Measurements from ENCODE around the gene MMP7. TPM values are rescaled to one million over a fixed set of nuclear protein-coding genes. Genes with fewer than 3 reads are reported as not detected.

The MMP7 gene, protein sequence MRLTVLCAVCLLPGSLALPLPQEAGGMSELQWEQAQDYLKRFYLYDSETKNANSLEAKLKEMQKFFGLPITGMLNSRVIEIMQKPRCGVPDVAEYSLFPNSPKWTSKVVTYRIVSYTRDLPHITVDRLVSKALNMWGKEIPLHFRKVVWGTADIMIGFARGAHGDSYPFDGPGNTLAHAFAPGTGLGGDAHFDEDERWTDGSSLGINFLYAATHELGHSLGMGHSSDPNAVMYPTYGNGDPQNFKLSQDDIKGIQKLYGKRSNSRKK
- 100 to 1,000 TPM in 1 of 2 donors, 10 to 100 TPM in 1; 13.8 to 136 TPM for total RNA-seq
- polyA plus RNA-seq (ENCODE audit: insufficient read length in 6 of 6), result under 1 TPM in 5 of 6 donors, not detected in 1; 0.20 to 0.74 (median 0.45) TPM
- long read RNA-seq, donor 1, partial matches to known transcripts, result 0 of 1 reads
- long read RNA-seq, donor 1, other reads (novel, unspliced or antisense), result 0 of 1 reads
- long read RNA-seq, donor 2, partial matches to known transcripts, result 0 of 1 reads
- long read RNA-seq, donor 2, other reads (novel, unspliced or antisense), result 0 of 1 reads
- long read RNA-seq, donor 3, result 0 reads
- long read RNA-seq, donor 4, transcript MMP7-201 (6 exons, 1,125 nt), result major isoform, 92 of 129 reads
- long read RNA-seq, donor 4, partial matches to known transcripts, result 34 of 129 reads
- long read RNA-seq, donor 4, other reads (novel, unspliced or antisense), result 3 of 129 reads
- long read RNA-seq, donor 5, partial matches to known transcripts, result 0 of 1 reads
- long read RNA-seq, donor 5, other reads (novel, unspliced or antisense), result 0 of 1 reads
- long read RNA-seq, donor 6, result 0 reads
- long read RNA-seq, donor 7, result 0 reads
- long read RNA-seq, donor 8, result 0 reads
- long read RNA-seq, donor 9, result 0 reads
- long read RNA-seq, donor 10, transcript MMP7-201 (6 exons, 1,125 nt), result major isoform, 8 of 11 reads
- long read RNA-seq, donor 10, partial matches to known transcripts, result 2 of 11 reads
- long read RNA-seq, donor 10, other reads (novel, unspliced or antisense), result 1 of 11 reads
- long read RNA-seq, donor 11, result 0 reads
- long read RNA-seq, donor 12, result 0 reads

DNA sequence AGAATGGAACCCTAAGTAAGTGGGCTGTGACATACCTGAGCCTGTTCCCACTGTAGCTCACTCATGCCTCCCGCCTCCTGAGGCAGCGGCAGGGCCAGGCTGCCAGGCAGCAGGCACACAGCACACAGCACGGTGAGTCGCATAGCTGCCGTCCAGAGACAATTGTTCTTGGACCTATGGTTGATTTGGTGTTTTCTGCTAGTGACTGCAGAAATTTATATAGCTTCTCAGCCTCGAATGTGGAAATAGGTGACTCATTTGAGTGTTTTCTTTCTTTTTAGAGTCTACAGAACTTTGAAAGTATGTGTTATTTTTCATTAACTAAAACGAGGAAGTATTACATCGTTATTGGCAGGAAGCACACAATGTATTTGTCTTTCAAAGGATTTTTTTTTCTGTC lies at the start of gene MMP7:
Gene MMP7 (minus strand): TSS at position 190 of the 400 bp plus-strand sequence. CDS start 47 bp downstream, at position 143.
- no peak within 1 kb of the TSS for H3K4me3 ChIP-seq
- TF ChIP-seq, protein P1, sequence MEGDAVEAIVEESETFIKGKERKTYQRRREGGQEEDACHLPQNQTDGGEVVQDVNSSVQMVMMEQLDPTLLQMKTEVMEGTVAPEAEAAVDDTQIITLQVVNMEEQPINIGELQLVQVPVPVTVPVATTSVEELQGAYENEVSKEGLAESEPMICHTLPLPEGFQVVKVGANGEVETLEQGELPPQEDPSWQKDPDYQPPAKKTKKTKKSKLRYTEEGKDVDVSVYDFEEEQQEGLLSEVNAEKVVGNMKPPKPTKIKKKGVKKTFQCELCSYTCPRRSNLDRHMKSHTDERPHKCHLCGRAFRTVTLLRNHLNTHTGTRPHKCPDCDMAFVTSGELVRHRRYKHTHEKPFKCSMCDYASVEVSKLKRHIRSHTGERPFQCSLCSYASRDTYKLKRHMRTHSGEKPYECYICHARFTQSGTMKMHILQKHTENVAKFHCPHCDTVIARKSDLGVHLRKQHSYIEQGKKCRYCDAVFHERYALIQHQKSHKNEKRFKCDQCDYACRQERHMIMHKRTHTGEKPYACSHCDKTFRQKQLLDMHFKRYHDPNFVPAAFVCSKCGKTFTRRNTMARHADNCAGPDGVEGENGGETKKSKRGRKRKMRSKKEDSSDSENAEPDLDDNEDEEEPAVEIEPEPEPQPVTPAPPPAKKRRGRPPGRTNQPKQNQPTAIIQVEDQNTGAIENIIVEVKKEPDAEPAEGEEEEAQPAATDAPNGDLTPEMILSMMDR (IDR thresholded peaks at IDR 0.05), result no peak
- peak; percentile 96 for ATAC-seq
- intact Hi-C loops (cut with DNase I), result no loop called here
- no peaks in the 10 kb centered on the region for H3K9me3 ChIP-seq
- H3K36me3 ChIP-seq, result no peaks in the 10 kb centered on the region
- DNase-seq, result peak in 1 of 4 donors; percentile 43
- peak within 1 kb of the TSS; percentile 28 to 31 for H3K27ac ChIP-seq
- no peaks in the 10 kb centered on the region for H3K4me1 ChIP-seq
- H3K27me3 ChIP-seq, result no peaks in the 10 kb centered on the region

DNA sequence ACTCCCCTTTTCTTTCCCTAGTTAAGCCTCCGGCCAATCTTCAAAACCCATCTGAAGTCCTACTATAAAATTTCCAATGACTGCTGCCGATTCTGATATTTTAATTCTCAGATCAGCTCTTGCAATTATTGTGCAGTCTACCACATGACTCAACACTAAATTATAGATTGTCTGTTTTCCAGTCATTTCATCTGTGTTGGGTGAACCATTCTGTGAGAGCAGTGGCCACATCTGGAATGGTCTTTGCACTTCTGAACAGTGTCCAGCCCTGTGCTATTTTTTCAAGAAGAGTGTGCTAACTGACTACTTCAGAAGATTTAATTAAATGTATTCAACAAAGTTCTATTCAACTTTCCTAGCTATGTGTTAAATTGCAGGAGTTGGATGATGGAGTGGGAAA lies 47.2 kb upstream of the MMP7 start:
- Histone ChIP-seq H3K9me3 (no peaks in the 10 kb centered on the region), H3K27me3 (no peaks in the 10 kb centered on the region), H3K36me3 (no peaks in the 10 kb centered on the region), H3K27ac (peak overlapping the region in 1 of 2 donors; percentile 50), H3K4me3 (no peak overlapping the region), H3K4me1 (peaks cover 0 to 16% of the 10 kb centered on the region in 2 donors)
- DNase-seq, result no peak
- intact Hi-C loops (cut with DNase I), result no loop called here
- TF ChIP-seq, protein P1 (IDR thresholded peaks at IDR 0.05), result no peak
- no peak for ATAC-seq

DNA sequence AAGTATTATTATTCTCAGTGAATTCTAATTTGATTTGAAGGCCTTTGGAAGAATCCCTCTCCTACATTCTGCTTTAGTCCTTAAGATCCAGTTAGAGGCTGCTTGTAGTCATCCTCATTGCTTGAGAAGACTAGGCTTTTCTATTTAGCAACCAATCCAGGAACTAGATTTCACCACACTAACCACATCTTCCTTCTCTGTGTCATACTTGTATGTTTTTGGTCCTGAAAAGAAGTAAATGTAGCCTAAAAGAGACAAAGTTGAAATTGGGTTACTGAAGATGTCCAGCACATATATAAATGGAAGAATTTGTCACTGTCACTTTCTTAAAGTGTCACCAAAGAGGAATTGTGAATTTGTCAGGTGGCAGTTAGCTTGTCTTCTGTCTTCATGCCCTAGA lies 46.6 kb upstream of the MMP7 start:
- H3K4me3 ChIP-seq, result no peak overlapping the region
- peak overlapping the region in 1 of 2 donors; percentile 50 for H3K27ac ChIP-seq
- no peaks in the 10 kb centered on the region for H3K36me3 ChIP-seq
- DNase-seq, result no peak
- peak; percentile 52 for ATAC-seq
- no peaks in the 10 kb centered on the region for H3K9me3 ChIP-seq
- TF ChIP-seq, protein P1 (IDR thresholded peaks at IDR 0.05), result no peak
- peaks cover 0 to 16% of the 10 kb centered on the region in 2 donors for H3K4me1 ChIP-seq
- intact Hi-C loops (cut with DNase I), result no loop called here
- H3K27me3 ChIP-seq, result no peaks in the 10 kb centered on the region

DNA sequence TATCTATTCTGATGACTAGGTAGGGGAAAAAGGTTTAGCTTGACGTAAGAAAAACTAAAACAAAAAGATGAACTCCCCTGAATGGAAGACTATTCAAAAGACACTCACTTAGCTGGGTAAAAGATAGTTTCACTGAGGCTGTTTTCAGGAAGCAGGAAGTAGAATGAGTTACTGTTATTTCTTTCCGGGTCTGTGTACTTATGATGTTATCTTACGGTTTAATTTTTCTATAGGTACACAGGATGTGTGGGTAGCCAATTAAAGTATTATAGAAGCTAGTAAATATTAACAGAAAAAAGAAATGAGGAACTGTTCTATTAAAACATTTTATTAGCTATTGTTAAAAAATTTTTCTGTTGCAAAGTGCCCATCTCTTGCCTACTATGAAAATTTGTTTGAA lies 45.8 kb upstream of the MMP7 start:
- H3K4me3 ChIP-seq, result no peak overlapping the region
- no peak overlapping the region for H3K27ac ChIP-seq
- intact Hi-C loops (cut with DNase I), result no loop called here
- TF ChIP-seq, protein P1 (IDR thresholded peaks at IDR 0.05), result no peak
- H3K27me3 ChIP-seq, result no peaks in the 10 kb centered on the region
- ATAC-seq, result no peak
- H3K9me3 ChIP-seq, result no peaks in the 10 kb centered on the region
- H3K36me3 ChIP-seq, result no peaks in the 10 kb centered on the region
- H3K4me1 ChIP-seq, result peaks cover 0 to 16% of the 10 kb centered on the region in 2 donors
- DNase-seq, result no peak
